PFSK-1 (cell line): ENCODE data around the gene BMAL1.

Source experiments
- FOXP2 ChIP-seq: optimal IDR thresholded peaks from 2 replicates; pipeline ENCODE3; 2011; ENCODE audit warnings: borderline replicate concordance, control low read depth, inconsistent platforms; ENCODE audit not compliant: insufficient read depth; ENCODE audit errors: extremely low read length, extremely low read depth
- POLR2AphosphoS5 ChIP-seq: IDR thresholded peaks from 2 replicates; pipeline ENCODE4 v1.6.1; 2012; ENCODE audit warnings: low read depth, mild to moderate bottlenecking, control low read depth, low read length, moderate library complexity
- TF ChIP-seq, protein P1 (sequence below), 2 experiments: IDR thresholded peaks; 2 replicates each; pipeline versions ENCODE4 v1.6.1 to v1.8.0; 2011 to 2012; ENCODE audit warnings: low read depth in 2 of 2, low read length in 2 of 2, control low read depth in 1 of 2, inconsistent platforms in 1 of 2, mild to moderate bottlenecking in 1 of 2, moderate library complexity in 1 of 2; ENCODE audit not compliant: insufficient read depth in 1 of 2

- TF ChIP-seq POLR2AphosphoS5 (no peak), FOXP2 (no peak)
- TF ChIP-seq, protein P1, sequence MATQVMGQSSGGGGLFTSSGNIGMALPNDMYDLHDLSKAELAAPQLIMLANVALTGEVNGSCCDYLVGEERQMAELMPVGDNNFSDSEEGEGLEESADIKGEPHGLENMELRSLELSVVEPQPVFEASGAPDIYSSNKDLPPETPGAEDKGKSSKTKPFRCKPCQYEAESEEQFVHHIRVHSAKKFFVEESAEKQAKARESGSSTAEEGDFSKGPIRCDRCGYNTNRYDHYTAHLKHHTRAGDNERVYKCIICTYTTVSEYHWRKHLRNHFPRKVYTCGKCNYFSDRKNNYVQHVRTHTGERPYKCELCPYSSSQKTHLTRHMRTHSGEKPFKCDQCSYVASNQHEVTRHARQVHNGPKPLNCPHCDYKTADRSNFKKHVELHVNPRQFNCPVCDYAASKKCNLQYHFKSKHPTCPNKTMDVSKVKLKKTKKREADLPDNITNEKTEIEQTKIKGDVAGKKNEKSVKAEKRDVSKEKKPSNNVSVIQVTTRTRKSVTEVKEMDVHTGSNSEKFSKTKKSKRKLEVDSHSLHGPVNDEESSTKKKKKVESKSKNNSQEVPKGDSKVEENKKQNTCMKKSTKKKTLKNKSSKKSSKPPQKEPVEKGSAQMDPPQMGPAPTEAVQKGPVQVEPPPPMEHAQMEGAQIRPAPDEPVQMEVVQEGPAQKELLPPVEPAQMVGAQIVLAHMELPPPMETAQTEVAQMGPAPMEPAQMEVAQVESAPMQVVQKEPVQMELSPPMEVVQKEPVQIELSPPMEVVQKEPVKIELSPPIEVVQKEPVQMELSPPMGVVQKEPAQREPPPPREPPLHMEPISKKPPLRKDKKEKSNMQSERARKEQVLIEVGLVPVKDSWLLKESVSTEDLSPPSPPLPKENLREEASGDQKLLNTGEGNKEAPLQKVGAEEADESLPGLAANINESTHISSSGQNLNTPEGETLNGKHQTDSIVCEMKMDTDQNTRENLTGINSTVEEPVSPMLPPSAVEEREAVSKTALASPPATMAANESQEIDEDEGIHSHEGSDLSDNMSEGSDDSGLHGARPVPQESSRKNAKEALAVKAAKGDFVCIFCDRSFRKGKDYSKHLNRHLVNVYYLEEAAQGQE (IDR thresholded peaks at IDR 0.05; ENCODE audit: insufficient read depth in 1 of 2, low read depth in 2 of 2, low read length in 2 of 2), result no peak
Observed at GRCh38 chr11:13429836-13430235, 152.2 kb downstream of the BMAL1 start.
